Astrocyte (in vitro differentiated cells and primary cell): ENCODE measurements around the gene POLR3G. TPM values are rescaled to one million over a fixed set of nuclear protein-coding genes. Genes with fewer than 3 reads are reported as not detected.

Experiments used
- DNase-seq: peaks from one replicate; pipeline ENCODE4 v3.0.0-alpha.2; 2010; ENCODE audit warnings: low read depth
- FAIRE-seq: peaks from 2 replicates; lab custom pipeline; 2011; peaks lifted over from hg19 to GRCh38; lab: Jason Lieb, UNC
- H2AFZ ChIP-seq: 2 replicates; pipeline ENCODE4 v1.6.0; 2012; ENCODE audit warnings: low read depth, low read length, inconsistent platforms
- H3K27ac ChIP-seq: 2 replicates; pipeline ENCODE4 v1.5.1; 2011; ENCODE audit warnings: low read depth, low read length, inconsistent platforms
- H3K27me3 ChIP-seq: 2 replicates; pipeline ENCODE4 v1.6.0; 2011; ENCODE audit warnings: low read length, inconsistent platforms; ENCODE audit not compliant: insufficient read depth
- H3K36me3 ChIP-seq: 2 replicates; pipeline ENCODE4 v1.5.1; 2011; ENCODE audit warnings: low read length, inconsistent platforms; ENCODE audit not compliant: insufficient read depth
- H3K4me1 ChIP-seq: 2 replicates; pipeline ENCODE4 v1.5.1; 2011; ENCODE audit warnings: low read length, inconsistent platforms; ENCODE audit not compliant: insufficient read depth
- H3K4me2 ChIP-seq: 2 replicates; pipeline ENCODE4 v1.6.0; 2012; ENCODE audit warnings: low read length, inconsistent platforms
- H3K4me3 ChIP-seq: 2 replicates; pipeline ENCODE4 v1.5.1; 2011; ENCODE audit warnings: low read depth, mild to moderate bottlenecking, low read length, inconsistent platforms; ENCODE audit not compliant: insufficient read depth
- H3K79me2 ChIP-seq: 2 replicates; pipeline ENCODE4 v1.6.0; 2012; ENCODE audit warnings: mild to moderate bottlenecking, low read length, inconsistent platforms; ENCODE audit not compliant: insufficient read depth
- H3K9ac ChIP-seq: 2 replicates; pipeline ENCODE4 v1.6.0; 2012; ENCODE audit warnings: mild to moderate bottlenecking, low read length, inconsistent platforms
- H3K9me3 ChIP-seq: 2 replicates; pipeline ENCODE4 v1.5.1; 2012; ENCODE audit warnings: low read depth, mild to moderate bottlenecking, low read length, inconsistent platforms; ENCODE audit not compliant: insufficient read depth
- H4K20me1 ChIP-seq: 2 replicates; pipeline ENCODE4 v1.6.0; 2012; ENCODE audit warnings: low read length, inconsistent platforms; ENCODE audit not compliant: insufficient read depth
- H3K27ac Mint-ChIP-seq: one replicate; pipeline ENCODE4 v1.8.0; 2021; ENCODE audit warnings: mild to moderate bottlenecking, mixed read lengths; ENCODE audit not compliant: unreplicated experiment
- H3K27me3 Mint-ChIP-seq: one replicate; pipeline ENCODE4 v1.8.0; 2021; ENCODE audit warnings: low read depth, mixed read lengths; ENCODE audit not compliant: unreplicated experiment
- H3K36me3 Mint-ChIP-seq: one replicate; pipeline ENCODE4 v1.8.0; 2021; ENCODE audit warnings: low read depth, mixed read lengths; ENCODE audit not compliant: unreplicated experiment
- H3K4me1 Mint-ChIP-seq: one replicate; pipeline ENCODE4 v1.8.0; 2021; ENCODE audit warnings: low read depth, mixed read lengths; ENCODE audit not compliant: unreplicated experiment
- H3K4me3 Mint-ChIP-seq: one replicate; pipeline ENCODE4 v1.8.0; 2021; ENCODE audit warnings: mild to moderate bottlenecking, moderate library complexity, mixed read lengths; ENCODE audit not compliant: unreplicated experiment
- H3K9me3 Mint-ChIP-seq: one replicate; pipeline ENCODE4 v1.8.0; 2021; ENCODE audit warnings: mild to moderate bottlenecking, mixed read lengths; ENCODE audit not compliant: unreplicated experiment
- CTCF ChIP-seq: IDR thresholded peaks from 2 replicates; pipeline ENCODE4 v1.5.1; 2011; ENCODE audit warnings: low read depth, mild to moderate bottlenecking, inconsistent platforms, low read length, moderate library complexity; ENCODE audit not compliant: insufficient read depth
- EZH2 ChIP-seq: IDR thresholded peaks from 2 replicates; pipeline ENCODE4 v1.6.1; 2012; ENCODE audit warnings: mild to moderate bottlenecking, low read length, inconsistent platforms; ENCODE audit not compliant: insufficient read depth
- total RNA-seq: library from RNA; stranded (reverse); gene quantifications from 2 replicates; pipeline ENCODE4 v1.2.1, GENCODE V29; 2021

POLR3G gene
- total RNA-seq, 1 donor from 2014 or later, result 6.3 TPM

GRCh38 chr5:90446961-90447360 lies 27.7 kb upstream of the POLR3G start:
- Histone ChIP-seq H3K4me2 (no peak overlapping the region), H3K27ac (no peak overlapping the region), H3K27me3 (no peaks in the 10 kb centered on the region), H3K36me3 (no peaks in the 10 kb centered on the region), H3K9ac (no peak overlapping the region), H4K20me1 (no peaks in the 10 kb centered on the region), H3K4me1 (no peaks in the 10 kb centered on the region), H3K9me3 (no peaks in the 10 kb centered on the region), H3K79me2 (no peaks in the 10 kb centered on the region), H2AFZ (no peak overlapping the region), H3K4me3 (no peak overlapping the region)
- FAIRE-seq (no peak), DNase-seq (peak; percentile 16)
- H3K27me3 Mint-ChIP-seq, result no peaks in the 10 kb centered on the region
- TF ChIP-seq CTCF, result no peak
- H3K36me3 Mint-ChIP-seq, result no peaks in the 10 kb centered on the region
- H3K9me3 Mint-ChIP-seq, result no peaks in the 10 kb centered on the region
- no peak overlapping the region for H3K4me3 Mint-ChIP-seq
- no peaks in the 10 kb centered on the region for H3K4me1 Mint-ChIP-seq
- H3K27ac Mint-ChIP-seq, result no peak overlapping the region

GRCh38 chr5:90461288-90461687 lies 13.4 kb upstream of the POLR3G start:
- no peaks in the 10 kb centered on the region for H3K9me3 Mint-ChIP-seq
- no peak overlapping the region for H2AFZ ChIP-seq
- no peak overlapping the region for H3K27ac Mint-ChIP-seq
- H3K27me3 Mint-ChIP-seq, result no peaks in the 10 kb centered on the region
- H3K9me3 ChIP-seq, result no peaks in the 10 kb centered on the region
- H3K4me1 ChIP-seq, result no peaks in the 10 kb centered on the region
- no peaks in the 10 kb centered on the region for H3K79me2 ChIP-seq
- TF ChIP-seq EZH2, result no peak
- TF ChIP-seq CTCF, result no peak
- no peak overlapping the region for H3K4me3 ChIP-seq
- DNase-seq (no peak), FAIRE-seq (no peak)
- no peak overlapping the region for H3K27ac ChIP-seq
- no peaks in the 10 kb centered on the region for H3K27me3 ChIP-seq
- no peaks in the 10 kb centered on the region for H3K36me3 Mint-ChIP-seq
- no peaks in the 10 kb centered on the region for H4K20me1 ChIP-seq
- no peak overlapping the region for H3K9ac ChIP-seq
- H3K36me3 ChIP-seq, result no peaks in the 10 kb centered on the region
- H3K4me3 Mint-ChIP-seq, result no peak overlapping the region
- H3K4me1 Mint-ChIP-seq, result no peaks in the 10 kb centered on the region
- no peak overlapping the region for H3K4me2 ChIP-seq

GRCh38 chr5:90472783-90473395 lies 1.8 kb upstream of the POLR3G start:
- H2AFZ ChIP-seq, result peak overlapping the region; percentile 98
- no peaks in the 10 kb centered on the region for H3K9me3 ChIP-seq
- no peaks in the 10 kb centered on the region for H3K27me3 ChIP-seq
- FAIRE-seq, result no peak
- Mint-ChIP-seq H3K27me3 (no peaks in the 10 kb centered on the region), H3K27ac (no peak overlapping the region), H3K4me3 (peak overlapping the region; percentile 97), H3K9me3 (peaks cover 2% of the 10 kb centered on the region), H3K36me3 (no peaks in the 10 kb centered on the region), H3K4me1 (peaks cover 11% of the 10 kb centered on the region)
- peak overlapping the region; percentile 81 for H3K9ac ChIP-seq
- H3K4me3 ChIP-seq, result peak overlapping the region; percentile 72
- no peaks in the 10 kb centered on the region for H4K20me1 ChIP-seq
- H3K36me3 ChIP-seq, result no peaks in the 10 kb centered on the region
- TF ChIP-seq CTCF, result no peak
- TF ChIP-seq EZH2, result no peak
- peaks cover 11% of the 10 kb centered on the region for H3K4me1 ChIP-seq
- H3K79me2 ChIP-seq, result peaks cover 7% of the 10 kb centered on the region
- no peak overlapping the region for H3K27ac ChIP-seq
- peak overlapping the region; percentile 98 for H3K4me2 ChIP-seq
- no peak for DNase-seq
